ACHN (cell line): ENCODE results near the gene MAST3.
"Not testable (repeated sequence)": the region's sequence is repeated elsewhere in the genome, so short reads cannot be mapped to it uniquely, and the experiment has no call there.

Experiments
- DNase-seq: peaks from one replicate; pipeline ENCODE4 v3.0.0-alpha.2; 2015
- in situ Hi-C: cut with HindIII; loops from 2 replicates; pipeline ENCODE4 v1.10.0; 2017; ENCODE audit warnings: low sequenced_read_pairs, low pct_ligation_motif_present, low pct_unique_long_range_greater_than_20kb

MAST3 gene

GRCh38 chr19:18083929-18084684 is 13.5 kb upstream of the MAST3 start:
- DNase-seq = no peak
- in situ Hi-C loops = no loop called here

GRCh38 chr19:18085702-18086457 is 11.7 kb upstream of the MAST3 start:
- DNase-seq = no peak
- in situ Hi-C loops = no loop called here

- in situ Hi-C loops = no loop called here
- DNase-seq = peak; percentile 14
Measured at GRCh38 chr19:18086590-18087138, 10.9 kb upstream of the MAST3 start, which contains the start of gene IL12RB1. Gene IL12RB1, minus strand, starts transcription at chr19:18086934. Its CDS starts 111 bp downstream, at chr19:18086823.

- DNase-seq, in situ Hi-C loops: not testable (repeated sequence)
Measured at GRCh38 chr19:18089096-18089541, 8.5 kb upstream of the MAST3 start.

GRCh38 chr19:18089726-18090125 is 7.9 kb upstream of the MAST3 start:
- DNase-seq = no peak
- in situ Hi-C loops = no loop called here

- in situ Hi-C loops = no loop called here
- no peak for DNase-seq
Measured at GRCh38 chr19:18090545-18091216, 6.9 kb upstream of the MAST3 start.

GRCh38 chr19:18091217-18091608 is 6.4 kb upstream of the MAST3 start:
- in situ Hi-C loops = no loop called here
- no peak for DNase-seq

- in situ Hi-C loops = no loop called here
Measured at GRCh38 chr19:18093439-18094161, 4.0 kb upstream of the MAST3 start.

GRCh38 chr19:18096258-18096657 is 1.3 kb upstream of the MAST3 start:
- no peak for DNase-seq
- in situ Hi-C loops = no loop called here

More at GRCh38 chr19:18093439-18094161, 4.0 kb upstream of the MAST3 start:
- peak; percentile 26 for DNase-seq

- DNase-seq = no peak
- in situ Hi-C loops = no loop called here
Measured at GRCh38 chr19:18097993-18098890, 664 bp downstream of the MAST3 start.

GRCh38 chr19:18098891-18099622 is 1.5 kb downstream of the MAST3 start:
- peak; percentile 25 for DNase-seq
- in situ Hi-C loops = no loop called here

GRCh38 chr19:18099623-18099995 is 2.0 kb downstream of the MAST3 start:
- in situ Hi-C loops = no loop called here

GRCh38 chr19:18100710-18101109 is 3.1 kb downstream of the MAST3 start:
- DNase-seq = no peak
- in situ Hi-C loops = no loop called here

More at GRCh38 chr19:18099623-18099995, 2.0 kb downstream of the MAST3 start:
- no peak for DNase-seq

GRCh38 chr19:18101268-18101667 is 3.7 kb downstream of the MAST3 start:
- in situ Hi-C loops = no loop called here
- no peak for DNase-seq

- DNase-seq = no peak
- in situ Hi-C loops = no loop called here
Measured at GRCh38 chr19:18102916-18103542, 5.5 kb downstream of the MAST3 start.

GRCh38 chr19:18104793-18105131 is 7.2 kb downstream of the MAST3 start:
- DNase-seq = no peak
- in situ Hi-C loops = no loop called here
